GM18907 (cell line): ENCODE measurements around the gene TKTL1.
"Not testable (repeated sequence)": the region's sequence is repeated elsewhere in the genome, so short reads cannot be mapped to it uniquely, and the experiment has no call there.

Experiments used
- ATAC-seq: cut with Tn5 transposase; IDR thresholded peaks from one replicate; pipeline ENCODE4 v1.9.1; 2021; ENCODE audit warnings: mild to moderate bottlenecking, moderate library complexity; ENCODE audit not compliant: unreplicated experiment

Gene TKTL1

GRCh38 chrX:154295664-154296310, at the start of gene TKTL1:
TKTL1 (plus strand) TSS chrX:154295795; CDS start chrX:154295860, 65 bp downstream.
- ATAC-seq: no peak

DNA sequence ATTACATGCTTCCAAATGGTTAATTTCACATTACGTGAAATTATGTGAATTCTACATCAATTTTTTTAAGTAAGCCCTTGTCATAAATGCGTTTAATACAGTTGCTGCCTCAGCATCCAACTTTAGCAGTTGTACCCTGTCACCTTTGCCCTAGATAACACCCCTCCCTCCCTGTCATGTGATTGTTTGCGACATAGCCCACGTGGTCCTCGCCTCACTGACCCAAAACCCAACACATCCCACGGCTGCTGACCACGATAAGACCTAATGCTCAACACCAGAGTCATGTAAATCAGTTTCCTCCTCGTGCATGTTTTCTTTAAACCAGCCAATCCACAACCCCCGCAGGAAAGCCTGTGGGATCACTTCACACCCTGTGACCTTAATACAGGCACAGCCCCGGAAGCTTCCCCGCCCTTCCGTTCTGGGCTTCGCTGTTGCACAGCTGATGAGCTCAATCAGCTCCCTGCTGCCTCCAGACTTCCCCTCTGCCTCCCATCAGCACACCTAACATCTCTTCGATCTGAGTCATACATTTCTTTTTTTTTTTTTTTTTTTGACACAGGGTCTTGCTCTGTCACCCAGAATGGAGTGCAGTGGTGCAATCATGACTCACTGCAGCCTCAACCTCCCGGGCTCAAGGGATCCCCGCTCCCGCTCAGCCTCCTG, 48.1 kb upstream of the TKTL1 start:
- ATAC-seq: not testable (repeated sequence)

- not testable (repeated sequence) for ATAC-seq
These were observed 47.5 kb upstream of the TKTL1 start for GRCh38 chrX:154248076-154248475.

DNA sequence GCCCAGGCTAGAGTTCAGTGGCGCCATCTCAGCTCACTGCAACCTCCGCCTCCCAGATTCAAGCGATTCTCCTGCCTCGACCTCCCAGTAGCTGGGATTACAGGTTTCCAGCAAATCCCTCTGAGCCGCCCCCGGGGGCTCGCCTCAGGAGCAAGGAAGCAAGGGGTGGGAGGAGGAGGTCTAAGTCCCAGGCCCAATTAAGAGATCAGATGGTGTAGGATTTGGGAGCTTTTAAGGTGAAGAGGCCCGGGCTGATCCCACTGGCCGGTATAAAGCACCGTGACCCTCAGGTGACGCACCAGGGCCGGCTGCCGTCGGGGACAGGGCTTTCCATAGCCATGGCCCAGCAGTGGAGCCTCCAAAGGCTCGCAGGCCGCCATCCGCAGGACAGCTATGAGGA, 38.3 kb upstream of the TKTL1 start, which contains the start of gene OPN1MW3:
TSS of gene OPN1MW3 (plus strand) at position 301 of the 400 bp plus-strand sequence. CDS start at position 339, 38 bp downstream.
- ATAC-seq: not testable (repeated sequence)

DNA sequence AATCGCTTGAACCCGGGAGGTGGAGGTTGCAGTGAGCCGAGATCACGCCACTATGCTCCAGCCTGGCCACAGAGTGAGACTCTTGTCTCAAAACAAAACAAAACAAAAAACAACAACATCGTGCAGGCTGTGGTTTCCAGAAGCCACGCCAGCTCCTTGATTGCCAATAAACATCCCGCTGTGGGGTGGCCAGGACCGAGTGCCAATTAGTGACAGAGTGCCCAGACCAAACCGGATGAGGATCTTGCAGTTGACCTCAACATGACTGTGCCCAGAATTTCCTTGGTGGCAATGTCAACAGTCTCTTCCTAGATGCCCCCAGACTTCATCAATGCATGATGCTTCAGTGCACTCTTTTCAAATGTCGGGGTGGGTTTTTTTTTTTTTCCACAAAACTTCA, 36.9 kb upstream of the TKTL1 start:
- ATAC-seq: not testable (repeated sequence)

GRCh38 chrX:154263072-154263471, 32.5 kb upstream of the TKTL1 start:
- ATAC-seq: not testable (repeated sequence)

GRCh38 chrX:154269245-154269644, 26.4 kb upstream of the TKTL1 start:
- ATAC-seq: not testable (repeated sequence)

DNA sequence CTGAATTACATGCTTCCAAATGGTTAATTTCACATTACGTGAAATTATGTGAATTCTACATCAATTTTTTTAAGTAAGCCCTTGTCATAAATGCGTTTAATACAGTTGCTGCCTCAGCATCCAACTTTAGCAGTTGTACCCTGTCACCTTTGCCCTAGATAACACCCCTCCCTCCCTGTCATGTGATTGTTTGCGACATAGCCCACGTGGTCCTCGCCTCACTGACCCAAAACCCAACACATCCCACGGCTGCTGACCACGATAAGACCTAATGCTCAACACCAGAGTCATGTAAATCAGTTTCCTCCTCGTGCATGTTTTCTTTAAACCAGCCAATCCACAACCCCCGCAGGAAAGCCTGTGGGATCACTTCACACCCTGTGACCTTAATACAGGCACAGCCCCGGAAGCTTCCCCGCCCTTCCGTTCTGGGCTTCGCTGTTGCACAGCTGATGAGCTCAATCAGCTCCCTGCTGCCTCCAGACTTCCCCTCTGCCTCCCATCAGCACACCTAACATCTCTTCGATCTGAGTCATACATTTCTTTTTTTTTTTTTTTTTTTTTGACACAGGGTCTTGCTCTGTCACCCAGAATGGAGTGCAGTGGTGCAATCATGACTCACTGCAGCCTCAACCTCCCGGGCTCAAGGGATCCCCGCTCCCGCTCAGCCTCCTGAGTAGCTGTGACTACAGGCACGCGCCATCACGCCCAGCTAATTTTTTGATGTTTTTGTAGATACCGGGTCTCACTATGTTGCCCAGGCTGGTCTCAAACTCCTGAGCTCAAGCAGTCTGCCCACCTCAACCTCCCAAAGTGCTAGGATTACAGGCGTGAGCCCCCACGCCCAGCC, 10.9 kb upstream of the TKTL1 start:
- not testable (repeated sequence) for ATAC-seq

DNA sequence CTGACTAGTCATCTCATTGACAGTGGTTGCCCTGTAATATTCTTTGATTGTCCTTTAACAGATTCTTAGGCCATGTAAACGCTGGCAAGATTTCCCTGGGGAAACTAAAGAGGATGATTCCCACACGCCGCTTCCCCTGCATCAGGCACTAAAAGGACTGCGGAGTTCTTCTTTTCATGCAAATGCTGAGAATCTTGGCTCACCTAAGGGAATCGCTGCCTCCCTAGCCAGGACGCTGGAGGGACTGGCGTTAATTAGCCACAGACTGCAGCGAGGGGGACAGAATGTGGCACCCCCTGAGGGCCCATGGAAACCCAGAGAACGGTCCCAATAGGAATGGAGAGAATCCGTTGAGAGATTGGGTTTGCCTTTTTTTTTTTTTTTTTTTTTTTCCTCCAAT, 9.2 kb upstream of the TKTL1 start:
- not testable (repeated sequence) for ATAC-seq

DNA sequence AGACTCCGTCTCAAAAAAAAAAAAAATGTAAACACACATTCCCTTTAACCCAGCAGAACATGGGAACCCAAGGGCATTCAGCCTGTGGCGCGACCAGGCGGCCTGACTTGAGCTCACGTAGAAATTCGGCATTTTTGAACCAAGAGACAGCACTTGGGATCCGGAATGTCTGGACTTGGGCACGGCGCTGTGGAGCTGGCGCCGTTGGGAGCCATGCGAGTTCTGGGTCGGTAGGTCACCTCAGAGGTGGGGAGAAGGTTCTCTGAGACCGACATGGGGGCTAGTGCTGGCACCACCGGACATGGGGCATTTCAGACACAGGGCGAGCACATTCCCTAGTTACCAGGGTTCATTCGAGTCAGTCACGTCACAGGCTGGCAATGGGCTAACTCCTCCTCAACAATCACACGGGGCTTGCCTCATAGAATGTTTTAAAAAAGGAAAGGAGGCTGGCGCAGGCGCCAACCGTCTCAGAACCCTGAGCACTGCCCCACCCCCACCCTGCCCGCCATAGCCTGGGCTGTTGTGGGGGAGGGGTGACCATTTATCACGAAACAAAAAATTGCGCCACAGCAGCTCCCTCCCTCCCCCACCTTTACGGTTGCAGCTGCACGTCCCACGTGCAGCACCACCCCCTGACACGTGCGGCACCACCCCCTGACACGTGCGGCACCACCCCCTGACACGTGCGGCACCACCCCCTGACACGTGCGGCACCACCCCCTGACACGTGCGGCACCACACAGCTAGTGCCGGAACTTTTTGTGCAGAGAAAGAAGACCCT, 612 bp upstream of the TKTL1 start, which contains the start of gene TEX28:
TSS of gene TEX28 (minus strand) at position 334 of the 784 bp plus-strand sequence. CDS start 3,007 bp downstream, outside the sequence.
- no peak for ATAC-seq

GRCh38 chrX:154296731-154297130, 1.1 kb downstream of the TKTL1 start:
- ATAC-seq: no peak

DNA sequence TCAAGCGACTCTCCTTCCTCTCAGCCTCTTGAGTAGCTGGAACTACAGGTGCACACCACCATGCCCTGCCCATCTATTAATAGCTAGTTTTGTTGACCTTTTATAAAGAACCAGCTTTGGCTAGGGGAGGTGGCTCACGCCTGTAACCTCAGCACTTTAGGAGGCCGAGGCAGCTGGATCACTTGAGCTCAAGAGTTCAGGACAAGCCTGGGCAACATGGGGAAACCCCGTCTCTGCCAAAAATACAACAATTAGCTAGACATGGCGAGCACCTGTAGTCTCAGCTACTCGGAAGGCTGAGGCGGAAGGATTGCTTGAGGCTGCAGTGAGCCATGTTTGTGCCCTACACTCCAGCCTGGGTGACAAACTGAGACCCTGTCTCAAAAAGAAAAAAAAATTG, 2.7 kb downstream of the TKTL1 start:
- ATAC-seq: no peak

- no peak for ATAC-seq
These were observed 5.2 kb downstream of the TKTL1 start for GRCh38 chrX:154300816-154301215.

GRCh38 chrX:154302998-154303397, 7.4 kb downstream of the TKTL1 start:
- ATAC-seq: not testable (repeated sequence)

DNA sequence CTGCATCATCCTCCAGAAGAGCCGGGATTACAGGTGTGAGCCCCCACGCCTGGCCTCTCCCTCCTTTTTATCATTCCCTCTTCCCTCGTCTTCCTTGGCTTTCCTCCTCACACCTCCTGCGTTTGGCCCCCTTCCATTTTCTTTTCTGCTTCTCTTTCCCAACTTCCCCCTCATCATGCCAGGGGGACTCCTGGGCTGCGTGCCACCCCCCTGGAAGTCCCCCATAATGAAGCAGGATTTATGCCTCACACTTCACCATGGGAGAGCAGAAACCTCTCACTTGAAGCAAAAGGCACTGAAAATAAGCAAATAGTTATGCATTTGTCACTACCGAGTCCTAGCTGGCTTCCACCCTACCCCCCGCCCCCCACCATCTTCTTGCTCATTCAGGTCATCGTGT, 7.9 kb downstream of the TKTL1 start:
- no peak for ATAC-seq

DNA sequence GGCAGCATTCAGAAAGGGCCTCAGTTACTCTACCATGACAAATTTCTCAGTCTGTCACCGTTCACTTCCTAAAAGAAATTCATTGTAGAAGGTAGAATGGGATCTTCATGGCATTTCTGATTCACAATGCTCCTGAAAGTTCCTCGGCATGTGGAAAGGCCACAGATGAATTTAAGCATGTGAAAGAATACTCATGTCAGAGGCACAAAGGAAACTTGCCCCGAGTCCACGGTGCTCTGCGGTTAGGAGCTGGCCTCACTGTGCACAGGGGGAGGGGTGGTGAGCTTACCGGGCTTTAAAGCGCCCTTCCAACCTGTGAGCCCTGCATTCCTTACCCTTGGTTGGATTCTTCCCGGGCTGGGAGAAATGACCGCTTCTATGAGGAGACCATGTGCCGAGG, 9.3 kb downstream of the TKTL1 start:
- no peak for ATAC-seq

DNA sequence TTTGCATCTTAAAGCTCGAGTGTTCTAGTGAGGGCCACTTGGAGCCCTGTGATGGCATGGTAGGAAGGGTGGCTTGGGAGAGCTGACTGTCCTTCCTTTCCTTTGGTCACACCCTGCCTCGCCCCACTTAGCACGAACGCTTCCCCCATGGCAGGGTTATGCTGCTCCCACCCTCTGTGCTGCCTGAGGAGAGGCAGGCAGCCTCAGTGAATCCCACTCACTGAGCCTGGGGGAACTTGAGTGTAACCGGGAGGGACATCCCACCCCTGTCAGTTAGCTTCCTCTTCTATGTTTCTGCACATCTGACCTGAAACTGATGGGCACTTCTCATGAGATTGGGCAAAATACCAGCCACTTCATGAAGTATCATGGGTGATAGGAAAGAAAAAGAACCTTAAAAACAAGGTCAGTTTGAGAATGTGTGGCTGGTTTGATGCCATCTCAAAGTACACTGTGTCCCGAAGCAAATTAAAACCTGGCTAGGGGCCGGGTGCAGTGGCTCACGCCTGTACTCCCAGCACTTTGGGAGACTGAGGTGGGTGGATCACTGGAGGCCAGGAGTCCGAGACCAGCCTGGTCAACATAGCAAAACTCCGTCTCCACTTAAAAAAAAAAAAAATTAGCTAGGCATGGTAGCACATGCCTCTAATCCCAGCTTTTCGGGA, 10.1 kb downstream of the TKTL1 start:
- no peak for ATAC-seq

DNA sequence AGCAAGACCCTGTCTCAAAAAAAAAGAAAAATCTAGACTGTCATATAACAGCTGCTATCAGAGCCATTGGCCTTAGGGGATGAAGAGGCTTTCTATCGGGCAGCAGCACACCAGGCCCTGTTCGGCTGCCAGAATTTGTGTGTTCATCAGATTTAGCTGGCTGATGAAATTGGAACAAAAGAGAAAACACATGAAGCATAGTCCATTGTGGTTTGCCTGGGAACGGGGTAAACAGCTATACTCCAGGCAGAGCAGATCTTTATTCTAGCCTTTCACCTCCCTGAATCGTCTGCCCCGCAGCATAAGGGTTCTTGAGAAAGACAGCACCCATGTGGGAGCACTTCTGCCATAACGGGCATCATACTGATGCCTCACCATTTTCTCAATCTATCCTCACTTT, 11.6 kb downstream of the TKTL1 start:
- no peak for ATAC-seq

DNA sequence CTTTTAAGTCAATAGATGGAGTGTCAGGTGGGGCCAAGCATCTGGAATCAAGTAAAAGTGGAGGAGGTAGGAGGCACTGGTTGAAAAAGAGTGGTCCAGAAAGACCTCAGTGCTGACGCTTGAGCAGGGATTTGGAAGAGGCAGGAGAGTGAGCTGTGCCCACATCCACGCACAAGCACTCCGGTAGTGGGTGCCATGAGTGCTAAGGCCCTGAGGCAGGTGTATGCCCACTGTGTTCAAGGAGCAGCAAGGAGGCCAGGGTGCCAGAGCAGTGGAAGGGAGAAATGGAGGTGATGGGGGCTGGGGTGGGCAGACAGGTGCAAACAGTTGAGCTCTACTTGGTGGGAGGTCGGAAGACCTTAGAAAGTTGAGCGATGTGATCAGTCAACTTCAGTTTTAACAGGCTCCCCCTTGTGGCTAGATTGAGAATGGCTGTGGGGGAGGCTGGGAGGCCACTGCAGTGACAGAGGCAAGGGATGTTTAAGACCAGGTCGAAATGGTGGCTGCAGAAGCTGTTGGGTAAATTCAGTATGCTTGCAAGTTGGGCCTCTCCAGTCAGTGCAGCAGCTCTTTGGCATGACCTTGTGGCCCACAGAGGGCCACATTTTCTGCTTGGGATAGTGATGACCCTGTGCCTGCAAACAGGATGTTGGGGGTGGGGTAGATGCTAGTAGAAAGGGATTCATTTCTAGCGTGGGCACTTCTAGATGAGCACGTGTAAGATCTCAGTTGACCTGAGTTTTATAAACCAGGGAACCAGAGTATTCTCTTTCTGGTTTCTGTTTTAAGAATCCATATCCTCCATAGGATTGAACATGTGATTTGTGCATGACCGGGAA, 12.7 kb downstream of the TKTL1 start:
- ATAC-seq: no peak
